ENCODE measurements around the gene LRP1.

The LRP1 gene

DNA sequence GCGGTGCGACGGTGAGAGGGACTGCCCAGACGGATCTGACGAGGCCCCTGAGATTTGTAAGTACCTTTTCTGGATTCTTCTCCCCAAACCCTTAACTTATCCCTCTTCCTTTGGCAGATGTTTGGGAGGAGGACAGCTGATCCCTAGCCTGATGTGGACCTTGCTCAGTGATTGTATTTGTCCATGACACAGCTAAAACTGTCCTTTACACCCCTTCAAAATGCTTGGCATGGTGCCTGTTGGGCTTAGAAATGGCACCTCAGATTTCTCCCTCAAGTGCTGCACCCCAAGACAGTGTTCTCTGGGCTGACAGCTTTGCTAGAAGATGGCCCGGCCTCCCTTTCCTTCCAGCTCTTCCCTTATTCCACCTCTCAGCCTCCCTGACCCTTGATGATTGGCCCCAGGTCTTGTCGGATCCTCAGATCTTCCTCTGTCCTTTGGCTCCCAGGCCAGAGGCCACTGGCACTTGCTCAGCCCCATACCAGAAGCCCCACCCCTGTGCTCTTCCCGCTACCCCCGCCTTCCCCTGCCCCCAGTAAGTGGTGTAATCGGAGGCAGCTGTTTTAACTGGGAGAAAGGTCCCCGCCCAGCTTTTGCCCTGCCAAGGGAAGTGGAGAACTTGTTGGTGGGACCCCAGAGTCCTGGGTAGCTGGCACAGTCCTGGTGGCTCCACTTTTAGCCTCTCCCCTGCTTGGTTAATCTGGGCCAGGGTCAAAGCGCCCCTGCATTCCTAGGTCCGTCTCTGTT, 10.4 kb downstream of the LRP1 start:
- DNase-seq: peak; percentile 77 to 88 (median 77)

DNA sequence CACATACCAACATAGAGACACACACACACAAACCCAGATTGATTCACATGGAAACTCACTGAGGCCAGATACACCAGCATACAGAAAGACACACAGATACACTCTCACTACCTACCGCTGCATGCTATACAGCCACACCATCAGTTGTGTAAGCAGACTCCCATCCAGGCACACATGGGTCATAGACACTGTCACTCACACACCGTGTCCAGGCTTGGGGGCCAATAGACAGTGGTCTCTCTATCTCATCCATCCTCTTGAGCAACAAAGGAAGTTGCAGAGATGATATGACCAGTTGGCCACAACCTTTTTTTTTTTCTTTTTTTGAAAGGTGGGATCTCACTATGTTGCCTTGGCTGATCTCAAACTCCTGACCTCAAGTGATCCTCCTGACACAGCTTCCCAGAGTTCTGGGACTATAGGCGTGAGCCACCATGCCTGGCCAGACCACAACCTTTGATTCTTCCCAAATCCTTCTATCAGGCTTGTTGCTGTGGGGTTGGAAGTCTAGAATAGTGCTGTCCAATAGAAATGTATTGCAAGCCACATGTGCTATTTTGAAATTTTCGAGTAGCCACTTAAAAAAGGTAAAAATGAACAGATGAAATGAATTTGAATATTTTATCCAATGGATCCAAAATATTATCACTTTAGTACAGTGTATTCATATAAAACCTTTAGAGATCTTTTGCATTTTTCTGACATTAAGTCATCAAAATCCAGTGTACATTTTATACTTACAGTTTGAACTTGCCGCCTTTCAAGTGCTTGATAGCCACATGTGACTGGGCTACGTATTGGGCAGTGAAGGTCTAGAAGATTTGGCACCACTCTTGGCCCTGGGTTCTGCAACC, 11.7 kb downstream of the LRP1 start:
- no peak for DNase-seq

GRCh38 chr12:57141249-57141648, 13.0 kb downstream of the LRP1 start:
- DNase-seq: no peak

DNA sequence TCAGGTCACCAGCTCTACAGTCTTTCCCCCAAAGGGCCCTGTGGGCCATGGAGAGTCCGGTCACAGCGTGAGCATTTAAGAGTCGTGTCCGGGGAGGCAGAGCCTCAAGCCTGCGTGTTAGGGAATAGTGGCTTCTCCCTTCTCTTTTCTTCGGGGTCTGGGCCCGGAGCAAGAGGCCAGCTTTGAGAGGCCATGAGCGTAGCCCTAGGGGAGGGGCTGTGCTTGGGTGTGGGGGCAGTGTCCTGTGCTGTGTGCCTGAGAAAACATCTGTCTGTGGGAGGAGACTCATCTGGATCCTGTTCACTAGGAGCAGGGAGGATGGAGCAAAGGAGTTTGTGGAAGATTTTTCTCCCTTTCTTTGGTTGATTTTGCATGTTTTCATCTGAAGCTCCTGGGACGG, 13.8 kb downstream of the LRP1 start:
- no peak for DNase-seq

DNA sequence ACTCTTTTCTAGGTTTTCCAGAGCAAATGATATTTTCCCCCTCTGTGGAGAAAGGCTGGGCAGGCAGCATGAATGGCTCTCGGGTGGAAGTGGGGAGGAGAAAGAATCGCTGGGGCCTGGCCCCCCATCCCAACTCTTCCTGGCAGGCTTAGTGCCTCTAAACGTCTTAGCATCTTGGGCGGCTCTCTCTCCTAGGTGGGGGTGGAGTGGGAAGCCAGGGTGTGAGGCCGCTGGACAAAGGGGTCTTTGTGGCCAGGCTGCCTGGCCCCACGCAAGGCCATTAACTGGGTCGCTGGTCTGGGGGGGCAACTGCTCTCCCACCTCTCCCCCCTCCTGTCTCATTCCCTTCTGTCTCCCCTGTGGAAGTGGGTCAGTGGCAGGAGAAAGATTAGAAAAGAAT, 14.4 kb downstream of the LRP1 start:
- no peak for DNase-seq

- DNase-seq: no peak
Measured at GRCh38 chr12:57143454-57143853, 15.2 kb downstream of the LRP1 start.

GRCh38 chr12:57145460-57146059, 17.3 kb downstream of the LRP1 start:
- DNase-seq: peak; percentile 63 to 78 (median 76)

DNA sequence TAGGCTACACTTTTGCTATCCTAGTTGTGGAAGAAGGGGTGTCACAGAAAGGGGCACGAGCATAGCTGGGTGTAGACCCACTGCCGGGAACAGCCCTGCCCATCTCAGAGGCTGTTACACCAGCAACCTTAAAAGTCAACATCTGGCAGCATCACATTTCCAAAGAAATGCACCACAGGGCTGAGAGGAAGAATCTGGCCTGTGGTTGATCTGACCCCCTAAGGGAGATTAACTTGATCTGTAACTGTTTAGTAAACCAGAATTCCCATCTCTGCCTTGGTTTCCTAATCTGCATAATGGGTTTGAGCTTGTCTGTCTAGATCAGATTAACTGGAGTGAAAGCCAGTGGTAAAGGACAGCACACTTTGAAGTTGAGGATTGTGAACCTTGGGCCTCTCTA, 17.8 kb downstream of the LRP1 start:
- no peak for DNase-seq

DNA sequence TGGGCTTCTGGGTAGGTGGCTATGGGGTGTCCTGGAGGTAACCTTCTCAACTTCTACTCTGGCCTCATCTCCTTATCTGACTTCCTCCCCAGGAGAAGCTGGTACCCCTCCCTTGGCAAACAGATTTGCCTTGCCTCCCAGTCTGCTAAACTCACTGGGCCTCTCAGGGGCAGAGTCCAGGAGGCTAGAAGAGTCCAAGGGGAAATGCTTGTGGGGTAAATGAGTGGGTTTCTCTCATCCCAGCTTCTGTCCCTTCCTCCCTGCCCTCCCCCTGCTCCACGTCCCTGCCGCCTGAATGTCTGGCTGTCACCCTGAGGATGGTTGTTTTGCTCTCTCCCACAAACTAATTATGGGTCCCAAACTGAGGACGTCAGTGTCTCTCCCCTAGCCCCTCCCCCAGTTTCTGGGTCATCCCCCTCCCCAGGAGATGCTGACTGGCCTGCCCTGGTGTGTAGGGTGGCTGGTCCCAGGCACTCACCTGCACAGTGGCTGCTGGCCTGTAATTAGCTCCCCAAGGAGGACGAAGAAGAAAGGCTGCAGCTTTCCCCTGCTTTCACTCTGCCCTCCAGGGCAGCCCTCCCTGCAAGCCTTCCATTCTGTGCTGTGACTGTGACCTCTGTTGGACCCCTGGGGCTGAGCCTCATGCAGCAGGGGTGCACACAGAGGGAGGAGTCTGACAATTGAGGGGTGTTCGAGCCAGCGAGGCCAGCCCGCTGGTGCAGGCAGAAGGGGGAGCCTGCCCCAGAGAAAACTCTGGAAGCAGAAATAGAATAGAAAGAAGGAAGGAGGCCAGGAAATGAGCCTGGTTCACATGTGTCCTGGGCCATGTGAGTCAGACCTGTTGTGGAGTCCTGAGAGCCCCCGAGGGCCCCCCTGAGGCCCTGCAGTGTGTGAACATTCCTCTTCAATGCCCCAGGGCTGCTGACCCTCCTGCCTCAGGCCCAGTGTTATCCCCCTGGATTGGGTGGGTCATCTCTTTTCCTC, 19.0 kb downstream of the LRP1 start, which contains the start of gene LRP1-AS:
LRP1-AS (minus strand) TSS at position 659 of the 984 bp plus-strand sequence.
- peak in 2 of 3 donors; percentile 44 to 63 for DNase-seq

GRCh38 chr12:57148469-57149244, 20.4 kb downstream of the LRP1 start:
- peak; percentile 52 to 70 (median 60) for DNase-seq

GRCh38 chr12:57149245-57149900, 21.1 kb downstream of the LRP1 start:
- no peak for DNase-seq

DNA sequence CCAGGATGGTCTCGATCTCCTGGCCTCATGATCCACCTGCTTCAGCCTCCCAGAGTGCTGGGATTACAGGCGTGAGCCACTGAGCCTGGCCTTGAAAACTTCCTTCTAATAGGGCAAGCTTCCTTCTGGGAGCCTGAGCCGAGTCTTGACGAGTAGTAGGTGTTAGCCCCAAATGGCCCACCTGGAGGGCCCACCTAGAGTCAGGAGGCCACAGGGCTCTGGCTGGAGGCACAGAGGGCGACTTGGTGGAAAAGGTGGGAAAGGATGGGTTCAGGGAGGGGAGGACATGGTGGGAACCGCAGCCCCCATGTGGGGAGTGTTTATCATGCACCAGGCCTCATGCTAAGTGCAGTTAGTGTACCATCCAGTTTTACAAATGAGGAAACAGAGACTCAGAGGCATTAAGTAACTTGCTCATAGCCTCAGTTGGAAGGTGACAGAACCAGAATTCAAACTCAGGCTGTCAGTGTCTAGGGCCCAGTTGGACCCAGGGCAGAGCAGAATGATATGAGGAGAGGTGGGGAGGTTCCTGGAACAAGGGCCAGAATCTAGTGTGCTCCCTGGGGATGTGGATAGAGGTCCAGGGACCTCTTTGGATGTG, 22.2 kb downstream of the LRP1 start:
- peak in 1 of 3 donors; percentile 48 for DNase-seq

GRCh38 chr12:57151741-57152630, 23.7 kb downstream of the LRP1 start:
- peak; percentile 62 to 73 (median 70) for DNase-seq

GRCh38 chr12:57152639-57153038, 24.4 kb downstream of the LRP1 start:
- peak; percentile 80 to 81 (median 81) for DNase-seq

DNA sequence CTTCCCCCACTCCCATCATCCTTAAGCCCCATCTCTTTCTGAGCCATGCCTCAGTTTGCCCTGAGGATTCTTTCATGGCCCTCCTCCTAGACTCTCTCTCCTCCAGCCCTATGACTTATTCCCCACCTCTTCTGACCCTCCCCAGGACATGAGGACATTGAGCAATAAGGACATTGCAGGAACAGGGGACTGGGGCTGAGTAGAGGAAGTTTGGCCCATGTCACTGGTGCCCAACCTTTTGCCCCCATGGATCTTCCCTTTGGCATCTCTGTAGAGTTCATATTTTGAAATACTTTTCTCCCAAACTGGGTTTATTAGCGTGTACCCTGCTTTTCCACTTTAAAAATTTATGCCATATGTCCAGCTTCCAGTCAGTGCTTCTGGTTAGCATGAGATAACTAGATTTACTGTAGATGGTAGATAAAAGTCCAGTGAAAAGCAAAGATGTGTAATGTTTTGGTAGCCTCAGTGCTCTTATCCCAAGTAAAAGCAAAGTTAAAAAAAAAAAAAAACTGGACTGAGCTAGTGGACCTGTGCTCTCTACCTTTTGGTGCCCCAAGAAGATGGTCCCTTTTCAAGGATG, 25.2 kb downstream of the LRP1 start:
- peak in 1 of 3 donors; percentile 47 for DNase-seq

GRCh38 chr12:57154076-57154475, 25.8 kb downstream of the LRP1 start:
- no peak for DNase-seq

DNA sequence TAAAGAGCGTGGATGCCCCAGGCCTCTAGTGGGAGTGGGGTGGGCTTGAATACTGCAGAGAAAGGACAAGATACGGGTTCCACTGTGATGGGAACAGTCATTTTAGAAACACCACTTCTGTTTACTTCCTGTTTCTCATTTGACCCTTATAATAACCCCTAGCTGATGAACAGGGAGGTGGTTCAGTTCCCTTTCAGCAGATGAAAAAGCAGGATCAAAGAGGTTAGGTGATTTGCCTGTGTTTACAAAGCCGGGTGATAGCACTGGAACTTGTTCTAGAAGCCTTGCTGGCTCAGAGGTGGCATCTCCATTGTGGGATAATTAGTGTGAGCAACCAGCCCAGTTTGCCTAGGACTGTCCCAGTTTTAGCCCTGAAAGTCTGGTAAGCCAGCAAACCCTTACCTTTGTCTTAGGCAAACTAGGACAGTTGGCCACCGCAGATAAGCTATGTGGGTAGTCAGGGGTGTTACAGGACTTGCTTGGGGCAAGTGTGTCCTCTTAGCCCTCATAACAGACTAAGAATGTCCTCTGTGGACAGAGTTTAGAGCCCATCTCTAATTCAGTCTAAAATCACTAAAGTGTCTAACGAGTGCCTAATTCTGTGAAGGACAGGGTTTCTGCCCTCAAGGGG, 26.6 kb downstream of the LRP1 start:
- DNase-seq: no peak

- peak; percentile 47 to 70 (median 54) for DNase-seq
Measured at GRCh38 chr12:57156701-57157403, 28.6 kb downstream of the LRP1 start.
